Neuronal stem cell (in vitro differentiated cells): Measurements from ENCODE around the gene NECAB2.

Source experiments
- DNase-seq: peaks from one replicate; pipeline ENCODE4 v3.0.0-alpha.2; 2013; ENCODE audit warnings: low spot score
- H2AFZ ChIP-seq: one replicate; pipeline ENCODE4 v1.6.1; 2013; ENCODE audit warnings: mild to moderate bottlenecking, low read length, inconsistent platforms
- H2AK5ac ChIP-seq: 2 replicates; pipeline ENCODE4 v1.6.1; 2013; ENCODE audit warnings: low read depth, mild to moderate bottlenecking, inconsistent platforms, low read length, moderate library complexity, mixed read lengths
- H2BK120ac ChIP-seq: 2 replicates; pipeline ENCODE4 v1.6.1; 2013; ENCODE audit warnings: low read depth, mild to moderate bottlenecking, inconsistent platforms, low read length, moderate library complexity, mixed read lengths
- H2BK12ac ChIP-seq: one replicate; pipeline ENCODE4 v1.6.1; 2013; ENCODE audit warnings: low read length, inconsistent platforms
- H2BK15ac ChIP-seq: 2 replicates; pipeline ENCODE4 v1.6.1; 2013; ENCODE audit warnings: mild to moderate bottlenecking, low read length, inconsistent platforms, mixed read lengths
- H2BK5ac ChIP-seq: one replicate; pipeline ENCODE4 v1.6.1; 2013; ENCODE audit warnings: inconsistent platforms, mild to moderate bottlenecking, low read length, moderate library complexity
- H3K14ac ChIP-seq: one replicate; pipeline ENCODE4 v1.6.1; 2013; ENCODE audit warnings: low read length, inconsistent platforms
- H3K18ac ChIP-seq: 2 replicates; pipeline ENCODE4 v1.6.1; 2013; ENCODE audit warnings: low read length, inconsistent platforms
- H3K23ac ChIP-seq: 2 replicates; pipeline ENCODE4 v1.6.1; 2013; ENCODE audit warnings: low read depth, mild to moderate bottlenecking, mixed read lengths, low read length, inconsistent platforms; ENCODE audit not compliant: poor library complexity
- H3K27ac ChIP-seq: replicated peaks from 3 replicates; pipeline ENCODE4 v1.5.1; 2013; ENCODE audit warnings: low read length, inconsistent platforms
- H3K27me3 ChIP-seq, 3 experiments: 2 replicates each; pipeline ENCODE4 v1.6.1; 2013; ENCODE audit warnings: low read length in 3 of 3, mild to moderate bottlenecking in 2 of 3, inconsistent platforms in 1 of 3, low read depth in 1 of 3, mixed read lengths in 1 of 3, moderate library complexity in 1 of 3; ENCODE audit not compliant: control insufficient read depth in 3 of 3, insufficient read depth in 3 of 3
- H3K36me3 ChIP-seq, 2 donors: replicated peaks in 1 of 2; 2 replicates each; pipeline ENCODE4 v1.6.1; 2013; ENCODE audit warnings: low read length in 2 of 2; ENCODE audit not compliant: control insufficient read depth in 2 of 2, insufficient read depth in 2 of 2
- H3K4ac ChIP-seq: 2 replicates; pipeline ENCODE4 v1.6.1; 2013; ENCODE audit warnings: inconsistent platforms, mild to moderate bottlenecking, low read length, moderate library complexity
- H3K4me1 ChIP-seq, 2 donors: 1 replicate in 1 of 2; 2 replicates in 1 of 2; pipeline ENCODE4 v1.6.1; 2013; ENCODE audit warnings: low read length in 2 of 2, low read depth in 1 of 2; ENCODE audit not compliant: control insufficient read depth in 2 of 2, insufficient read depth in 1 of 2
- H3K4me2 ChIP-seq: one replicate; pipeline ENCODE4 v1.6.1; 2013; ENCODE audit warnings: mild to moderate bottlenecking, low read length, inconsistent platforms; ENCODE audit not compliant: insufficient read depth, poor library complexity, severe bottlenecking
- H3K4me3 ChIP-seq, 2 donors: 2 replicates each; pipeline ENCODE4 v1.5.1; 2013; ENCODE audit warnings: low read length in 2 of 2, mild to moderate bottlenecking in 2 of 2, inconsistent platforms in 1 of 2, moderate library complexity in 1 of 2
- H3K79me1 ChIP-seq: one replicate; pipeline ENCODE4 v1.6.1; 2013; ENCODE audit warnings: low read depth, mild to moderate bottlenecking, inconsistent platforms, low read length, moderate library complexity
- H3K9ac ChIP-seq: one replicate; pipeline ENCODE4 v1.6.1; 2013; ENCODE audit warnings: mild to moderate bottlenecking, low read depth, low read length, inconsistent platforms; ENCODE audit not compliant: poor library complexity
- H3K9me3 ChIP-seq, 2 donors: replicated peaks in 1 of 2; 2 replicates each; pipeline versions ENCODE3 to v1.6.1; 2013; ENCODE audit warnings: low read length in 2 of 2, mild to moderate bottlenecking in 2 of 2, inconsistent platforms in 1 of 2, low read depth in 1 of 2, mixed read lengths in 1 of 2, moderate library complexity in 1 of 2; ENCODE audit not compliant: control insufficient read depth in 2 of 2, insufficient read depth in 1 of 2
- H4K8ac ChIP-seq: one replicate; pipeline ENCODE4 v1.6.1; 2013; ENCODE audit warnings: low read depth, mild to moderate bottlenecking, inconsistent platforms, low read length, moderate library complexity
- H4K91ac ChIP-seq: one replicate; pipeline ENCODE4 v1.6.1; 2013; ENCODE audit warnings: low read length, low read depth, mild to moderate bottlenecking, inconsistent platforms; ENCODE audit not compliant: poor library complexity
- WGBS, 2 donors: extraction: QIAGEN DNeasy Blood & Tissue Kit; methylation state at CpG; one replicate each; pipeline ENCODE4 v1.1.7; 2013; ENCODE audit warnings: missing lambda C conversion rate in 2 of 2, mixed read lengths in 1 of 2; ENCODE audit not compliant: insufficient read length in 2 of 2, insufficient replicate concordance in 1 of 2; ENCODE audit errors: extremely low coverage in 2 of 2; 5-methylcytosine and 5-hydroxymethylcytosine counted together

The NECAB2 gene

GRCh38 chr16:83954577-83955016 is 13.4 kb upstream of the NECAB2 start:
- H3K4me2 ChIP-seq, result no peak overlapping the region
- no peaks in the 10 kb centered on the region for H3K9me3 ChIP-seq
- peak overlapping the region; percentile 84 for H2AK5ac ChIP-seq
- no peaks in the 10 kb centered on the region for H3K36me3 ChIP-seq
- H3K23ac ChIP-seq, result no peak overlapping the region
- H4K91ac ChIP-seq, result no peak overlapping the region
- H2BK12ac ChIP-seq, result no peak overlapping the region
- peaks cover 11 to 22% of the 10 kb centered on the region in 2 donors for H3K4me1 ChIP-seq
- WGBS, 2 donors, result no CpG with 5 or more reads among the region's 9 CpGs
- H3K9ac ChIP-seq, result no peak overlapping the region
- no peak overlapping the region for H2AFZ ChIP-seq
- no peak overlapping the region for H3K14ac ChIP-seq
- no peak overlapping the region for H3K4me3 ChIP-seq
- peak overlapping the region; percentile 31 for H2BK15ac ChIP-seq
- no peaks in the 10 kb centered on the region for H3K79me1 ChIP-seq
- H3K27me3 ChIP-seq, result peaks cover 0 to 5% (median 0%) of the 10 kb centered on the region in 3 experiments
- peak overlapping the region; percentile 1 for H4K8ac ChIP-seq
- no peak overlapping the region for H2BK120ac ChIP-seq
- no peak overlapping the region for H3K18ac ChIP-seq
- no peak overlapping the region for H3K4ac ChIP-seq
- H3K27ac ChIP-seq, result no peak overlapping the region
- no peak for DNase-seq
- H2BK5ac ChIP-seq, result no peak overlapping the region

DNA sequence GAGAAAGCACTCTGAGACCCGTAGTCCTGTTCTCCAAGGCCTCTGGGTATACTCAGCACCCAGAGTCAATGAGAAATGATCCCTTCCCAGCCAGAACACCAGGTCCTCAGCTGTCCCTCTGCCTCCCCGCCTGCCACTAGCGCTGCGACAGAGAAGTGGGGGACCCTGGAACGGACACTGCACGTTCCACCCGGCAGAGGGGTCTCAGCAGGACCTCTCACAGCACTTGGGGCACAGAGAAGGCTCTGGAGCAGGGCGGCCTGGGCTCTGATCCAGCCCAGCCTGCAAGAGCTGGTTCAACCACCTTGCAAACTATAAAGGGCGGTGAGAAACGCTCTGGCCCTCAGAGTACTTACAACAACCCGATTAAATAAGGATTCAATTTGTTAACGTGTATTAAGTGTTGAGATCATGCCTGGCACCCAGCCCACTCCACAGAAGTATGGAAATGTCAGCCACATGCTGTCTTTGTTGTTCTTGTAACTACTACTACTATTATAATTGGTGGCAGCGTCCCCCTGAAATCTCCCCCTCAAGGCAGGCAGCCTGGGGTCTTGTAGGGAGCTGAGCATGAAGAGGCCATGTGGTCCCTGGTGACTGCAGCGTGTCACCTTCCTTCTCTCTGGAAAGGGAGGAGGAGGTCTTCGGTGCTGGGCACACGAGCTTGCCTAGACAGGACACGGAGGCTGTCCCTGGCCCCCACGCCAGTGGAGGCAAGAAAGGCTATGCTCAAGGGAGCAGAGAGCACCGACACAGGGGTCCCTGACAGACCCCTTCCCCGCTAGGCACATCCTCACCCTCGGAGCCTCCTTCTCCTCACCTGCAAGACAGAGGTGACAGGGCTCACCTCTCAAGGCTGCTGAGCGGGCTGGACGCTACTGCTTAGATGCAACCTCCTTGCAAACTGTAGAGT is 12.6 kb upstream of the NECAB2 start:
- Histone ChIP-seq H2BK12ac (no peak overlapping the region), H3K36me3 (no peaks in the 10 kb centered on the region), H2AK5ac (peak overlapping the region; percentile 84), H3K23ac (peak overlapping the region; percentile 68), H2BK15ac (peak overlapping the region; percentile 55), H3K4me1 (peaks cover 11 to 22% of the 10 kb centered on the region in 2 donors), H2BK120ac (no peak overlapping the region), H3K18ac (no peak overlapping the region), H4K91ac (peak overlapping the region; percentile 74), H3K4me2 (no peak overlapping the region), H4K8ac (no peak overlapping the region), H3K14ac (peak overlapping the region; percentile 1), H3K9ac (peak overlapping the region; percentile 32), H3K79me1 (no peaks in the 10 kb centered on the region), H3K9me3 (no peaks in the 10 kb centered on the region), H3K27me3 (peaks cover 0 to 5% (median 0%) of the 10 kb centered on the region in 3 experiments), H3K4ac (no peak overlapping the region), H2AFZ (no peak overlapping the region), H3K4me3 (no peak overlapping the region), H3K27ac (no peak overlapping the region), H2BK5ac (no peak overlapping the region)
- DNase-seq, result no peak
- no CpG with 5 or more reads among the region's 23 CpGs for WGBS, 2 donors

DNA sequence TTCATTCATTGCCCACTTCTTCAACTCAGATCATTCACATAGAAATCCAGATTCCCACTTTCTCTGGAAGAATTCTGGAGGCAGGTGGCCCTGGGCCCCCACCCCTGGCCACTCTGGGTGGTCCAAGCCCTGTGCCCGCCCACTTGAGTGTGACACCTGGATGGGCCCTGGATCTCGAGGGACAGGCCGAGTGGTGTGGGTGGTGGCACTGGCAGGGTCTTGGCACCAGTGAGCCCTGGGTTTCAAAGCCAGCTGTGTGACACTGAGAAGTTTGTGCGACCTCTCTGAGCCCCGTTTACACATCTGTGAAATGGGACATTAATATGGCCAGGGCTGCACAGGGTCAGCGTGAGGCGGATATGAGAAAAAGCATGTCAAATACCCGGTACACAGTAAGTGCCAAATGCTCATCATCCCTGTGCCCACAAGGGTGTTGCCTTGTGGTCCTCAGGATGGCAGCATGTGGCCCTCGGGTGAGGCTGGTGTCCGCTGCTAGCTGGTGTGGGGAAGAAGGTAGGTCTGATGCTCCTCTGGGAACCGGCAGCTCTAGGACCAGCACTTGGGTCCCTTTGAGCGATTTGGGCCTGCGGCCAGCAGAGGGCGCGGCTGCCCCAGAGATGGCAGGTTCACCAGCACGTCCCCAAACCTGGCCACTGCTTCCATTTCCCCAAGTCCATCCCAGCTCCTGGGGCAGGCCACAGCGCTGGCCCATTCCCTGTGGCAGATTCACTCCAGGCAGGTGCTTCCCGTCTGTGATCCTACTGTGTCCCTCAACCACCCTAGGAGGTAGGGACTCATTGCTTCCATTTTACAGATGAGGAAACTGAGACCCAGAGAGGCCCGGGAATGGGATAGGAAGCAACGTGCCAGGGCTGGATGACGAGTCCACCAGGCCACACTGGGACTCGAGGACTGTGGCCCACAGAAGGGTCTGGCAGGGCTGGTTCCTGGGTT is 11.4 kb upstream of the NECAB2 start:
- Histone ChIP-seq H3K36me3 (no peaks in the 10 kb centered on the region), H2AK5ac (peak overlapping the region; percentile 48), H3K18ac (peak overlapping the region; percentile 75), H3K27ac (no peak overlapping the region), H2BK12ac (no peak overlapping the region), H2BK5ac (no peak overlapping the region), H3K9ac (peak overlapping the region; percentile 83), H2BK120ac (no peak overlapping the region), H3K79me1 (no peaks in the 10 kb centered on the region), H4K8ac (peak overlapping the region; percentile 85), H3K4me2 (no peak overlapping the region), H3K4me3 (no peak overlapping the region), H3K23ac (no peak overlapping the region), H3K9me3 (no peaks in the 10 kb centered on the region), H2AFZ (no peak overlapping the region), H4K91ac (no peak overlapping the region), H3K14ac (no peak overlapping the region), H3K4me1 (peaks cover 11 to 22% of the 10 kb centered on the region in 2 donors), H3K4ac (peak overlapping the region; percentile 39), H3K27me3 (peaks cover 0 to 5% (median 0%) of the 10 kb centered on the region in 3 experiments), H2BK15ac (peak overlapping the region; percentile 73)
- DNase-seq, result peak; percentile 72
- no CpG with 5 or more reads among the region's 22 CpGs for WGBS, 2 donors
